H1 (cell line): ENCODE results near the gene BSDC1. TPM values are rescaled to one million over a fixed set of nuclear protein-coding genes. Genes with fewer than 3 reads are reported as not detected.

Experiments used
- CTCF ChIA-PET: fragments of 300-600 bp; sonication (Branson Sonifier 250); formaldehyde crosslinking; loops from one replicate; lab custom pipeline; 2021; ENCODE audit not compliant: partially characterized antibody; lab: Charles Lee
- POLR2A ChIA-PET: fragments of 300-600 bp; sonication (Branson Sonifier 250); formaldehyde crosslinking; loops from one replicate; lab custom pipeline; 2021; ENCODE audit warnings: inconsistent platforms; ENCODE audit not compliant: partially characterized antibody; lab: Charles Lee
- DNase-seq, 2 experiments: peaks; one replicate each; pipeline versions ENCODE4 v3.0.0 to v3.0.0-alpha.2; 2010 to 2022; ENCODE audit warnings: low spot score in 2 of 2, low read depth in 1 of 2, mixed read lengths in 1 of 2
- FAIRE-seq: peaks from 2 replicates; lab custom pipeline; 2011; peaks lifted over from hg19 to GRCh38; lab: Jason Lieb, UNC
- H2AFZ ChIP-seq: 2 replicates; pipeline ENCODE4 v1.8.1; 2012; ENCODE audit warnings: low read length, inconsistent platforms
- H2AK5ac ChIP-seq: 2 replicates; pipeline ENCODE4 v1.6.1; 2013; ENCODE audit warnings: low read depth, low read length
- H2BK120ac ChIP-seq: replicated peaks from 2 replicates; pipeline ENCODE3; 2013; ENCODE audit warnings: low read depth, low read length, inconsistent platforms
- H2BK12ac ChIP-seq: 2 replicates; pipeline ENCODE4 v1.6.1; 2013; ENCODE audit warnings: low read depth, low read length
- H2BK15ac ChIP-seq: 2 replicates; pipeline ENCODE4 v1.6.1; 2013; ENCODE audit warnings: low read length
- H2BK20ac ChIP-seq: 2 replicates; pipeline ENCODE4 v1.6.1; 2013; ENCODE audit warnings: low read length
- H2BK5ac ChIP-seq: 2 replicates; pipeline ENCODE4 v1.6.1; 2013; ENCODE audit warnings: low read depth, low read length
- H3K14ac ChIP-seq: 2 replicates; pipeline ENCODE4 v1.6.1; 2013; ENCODE audit warnings: inconsistent platforms; ENCODE audit not compliant: insufficient read length
- H3K18ac ChIP-seq: 2 replicates; pipeline ENCODE4 v1.6.1; 2013; ENCODE audit warnings: low read length; ENCODE audit errors: extremely low read depth
- H3K23ac ChIP-seq: 2 replicates; pipeline ENCODE4 v1.6.1; 2013; ENCODE audit warnings: inconsistent platforms; ENCODE audit not compliant: insufficient read length
- H3K23me2 ChIP-seq: 2 replicates; pipeline ENCODE4 v1.6.1; 2013; ENCODE audit warnings: low read depth, low read length
- H3K27ac ChIP-seq: 2 replicates; pipeline ENCODE4 v1.6.1; 2011; ENCODE audit warnings: low read depth, low read length, inconsistent platforms
- H3K27me3 ChIP-seq, 4 experiments: replicated peaks in 1 of 4; 1 replicate in 1 of 4; 2 replicates in 3 of 4; pipeline versions ENCODE4 v1.6.1 to v1.8.1; 2011 to 2013; ENCODE audit warnings: low read length in 3 of 4, mild to moderate bottlenecking in 3 of 4, inconsistent platforms in 2 of 4, mixed read lengths in 2 of 4, moderate library complexity in 1 of 4; ENCODE audit not compliant: control insufficient read depth in 3 of 4, insufficient read depth in 3 of 4; ENCODE audit errors: extremely low read depth in 1 of 4
- H3K36me3 ChIP-seq, 4 experiments: 2 replicates each; pipeline versions ENCODE4 v1.6.1 to v1.8.1; 2011 to 2013; ENCODE audit warnings: mild to moderate bottlenecking in 4 of 4, low read length in 3 of 4, moderate library complexity in 2 of 4, control low read depth in 1 of 4, inconsistent platforms in 1 of 4; ENCODE audit not compliant: insufficient read depth in 4 of 4, control insufficient read depth in 2 of 4
- H3K4ac ChIP-seq: replicated peaks from 2 replicates; pipeline ENCODE3; 2013; ENCODE audit warnings: low read length, low read depth, mixed read lengths, inconsistent platforms; ENCODE audit not compliant: insufficient read length
- H3K4me1 ChIP-seq, 4 experiments: replicated peaks in 1 of 4; 1 replicate in 1 of 4; 2 replicates in 3 of 4; pipeline versions ENCODE4 v1.6.1 to v1.8.1; 2011 to 2013; ENCODE audit warnings: low read length in 3 of 4, inconsistent platforms in 2 of 4, mixed read lengths in 1 of 4; ENCODE audit not compliant: insufficient read depth in 4 of 4, control insufficient read depth in 3 of 4
- H3K4me2 ChIP-seq, 2 experiments: 2 replicates each; pipeline versions ENCODE4 v1.6.1 to v1.8.1; 2011 to 2013; ENCODE audit warnings: low read depth in 2 of 2, low read length in 2 of 2, control low read depth in 1 of 2, inconsistent platforms in 1 of 2, mild to moderate bottlenecking in 1 of 2; ENCODE audit not compliant: insufficient read depth in 1 of 2
- H3K4me3 ChIP-seq, 4 experiments: fragments of 200-600, 300-600 bp in 1 of 4; sonication (generic), shearing (Covaris generic), sonication (Bioruptor Twin) in 1 of 4; 2 replicates each; pipeline versions ENCODE4 v1.5.1 to v1.8.1; 2011 to 2016; ENCODE audit warnings: low read length in 4 of 4, low read depth in 3 of 4, control low read depth in 2 of 4, inconsistent platforms in 2 of 4, mild to moderate bottlenecking in 2 of 4, mixed read lengths in 1 of 4, moderate library complexity in 1 of 4; ENCODE audit not compliant: insufficient read depth in 2 of 4; ENCODE audit errors: extremely low read depth in 1 of 4
- H3K56ac ChIP-seq: replicated peaks from 2 replicates; pipeline ENCODE3; 2013; ENCODE audit warnings: low read depth, mild to moderate bottlenecking, mixed read lengths, low read length, inconsistent platforms; ENCODE audit not compliant: insufficient read length
- H3K79me1 ChIP-seq: 2 replicates; pipeline ENCODE4 v1.6.1; 2013; ENCODE audit warnings: low read depth, low read length, control low read depth
- H3K79me2 ChIP-seq, 2 experiments: 2 replicates each; pipeline versions ENCODE4 v1.6.1 to v1.8.1; 2012 to 2013; ENCODE audit warnings: low read length in 2 of 2, mild to moderate bottlenecking in 2 of 2, inconsistent platforms in 1 of 2; ENCODE audit not compliant: insufficient read depth in 2 of 2, control insufficient read depth in 1 of 2
- H3K9ac ChIP-seq, 4 experiments: replicated peaks in 1 of 4; 1 replicate in 1 of 4; 2 replicates in 3 of 4; pipeline versions ENCODE4 v1.6.1 to v1.8.1; 2011 to 2013; ENCODE audit warnings: low read depth in 3 of 4, low read length in 3 of 4, control low read depth in 2 of 4, mild to moderate bottlenecking in 2 of 4, moderate library complexity in 2 of 4, inconsistent platforms in 1 of 4; ENCODE audit errors: extremely low read depth in 1 of 4
- H3K9me3 ChIP-seq, 2 experiments: 2 replicates each; pipeline versions ENCODE4 v1.6.1 to v1.8.1; 2012 to 2013; ENCODE audit warnings: mild to moderate bottlenecking in 2 of 2, moderate library complexity in 2 of 2, control low read depth in 1 of 2, inconsistent platforms in 1 of 2, low read depth in 1 of 2, low read length in 1 of 2, mixed read lengths in 1 of 2; ENCODE audit not compliant: insufficient read depth in 2 of 2
- H4K20me1 ChIP-seq, 2 experiments: replicated peaks in 1 of 2; 2 replicates each; pipeline versions ENCODE3 to v1.8.1; 2011 to 2013; ENCODE audit warnings: inconsistent platforms in 2 of 2, low read length in 2 of 2, mild to moderate bottlenecking in 1 of 2; ENCODE audit not compliant: insufficient read depth in 2 of 2, control insufficient read depth in 1 of 2
- H4K5ac ChIP-seq: 2 replicates; pipeline ENCODE4 v1.6.1; 2013; ENCODE audit warnings: low read length, low read depth, mixed read lengths, inconsistent platforms; ENCODE audit not compliant: insufficient read length
- H4K8ac ChIP-seq: 2 replicates; pipeline ENCODE4 v1.8.0; 2013; ENCODE audit warnings: mild to moderate bottlenecking, moderate library complexity, low read length, inconsistent platforms; ENCODE audit not compliant: insufficient read depth; ENCODE audit errors: extremely low read depth
- H4K91ac ChIP-seq: replicated peaks from 2 replicates; pipeline ENCODE3; 2013; ENCODE audit warnings: low read length, mixed read lengths, inconsistent platforms; ENCODE audit not compliant: insufficient read length
- BACH1 ChIP-seq: IDR thresholded peaks from 2 replicates; pipeline ENCODE4 v1.6.1; 2012; ENCODE audit warnings: low read length, improper control_type of control experiment
- BCL11A ChIP-seq, 2 experiments: IDR thresholded peaks; one replicate each; pipeline ENCODE4 v1.6.1; 2011; ENCODE audit warnings: low read depth in 2 of 2, low read length in 2 of 2, mild to moderate bottlenecking in 2 of 2
- CTBP2 ChIP-seq: IDR thresholded peaks from 2 replicates; pipeline ENCODE4 v1.7.0; 2011; ENCODE audit warnings: borderline replicate concordance, mild to moderate bottlenecking, moderate library complexity, mixed read lengths, low read length; ENCODE audit not compliant: insufficient read depth, insufficient read length
- EGR1 ChIP-seq: IDR thresholded peaks from 2 replicates; pipeline ENCODE4 v1.6.1; 2011; ENCODE audit warnings: low read depth, low read length, borderline replicate concordance
- MAFK ChIP-seq: IDR thresholded peaks from 2 replicates; pipeline ENCODE4 v1.6.1; 2012; ENCODE audit warnings: low read depth, mild to moderate bottlenecking, improper control_type of control experiment, low read length
- POLR2A ChIP-seq, 2 experiments: IDR thresholded peaks; 1 replicate in 1 of 2; 2 replicates in 1 of 2; pipeline ENCODE4 v1.6.1; 2011; ENCODE audit warnings: low read depth in 2 of 2, low read length in 2 of 2, mild to moderate bottlenecking in 2 of 2; ENCODE audit errors: control extremely low read depth in 1 of 2
- RFX5 ChIP-seq: IDR thresholded peaks from 2 replicates; pipeline ENCODE4 v1.6.1; 2011; ENCODE audit warnings: low read depth, low read length, improper control_type of control experiment, borderline replicate concordance
- RNF2 ChIP-seq: fragments of 200-900, 300-1000 bp; sonication (generic); IDR thresholded peaks from 2 replicates; pipeline ENCODE4 v1.7.1; 2016; ENCODE audit warnings: borderline replicate concordance, low read depth, mild to moderate bottlenecking, antibody characterized with exemption, low read length; ENCODE audit not compliant: poor library complexity, severe bottlenecking; ENCODE audit errors: missing control alignments
- SP1 ChIP-seq: IDR thresholded peaks from 2 replicates; pipeline ENCODE4 v1.6.1; 2011; ENCODE audit warnings: low read depth, low read length
- YY1 ChIP-seq: IDR thresholded peaks from 2 replicates; pipeline ENCODE4 v1.6.1; 2011; ENCODE audit warnings: low read depth, mild to moderate bottlenecking, low read length
- ZNF274 ChIP-seq: IDR thresholded peaks from 2 replicates; pipeline ENCODE4 v1.7.0; 2012; ENCODE audit warnings: low read length, borderline replicate concordance; ENCODE audit errors: extremely low read depth
- WGBS, 2 experiments: shearing (Covaris generic) in 1 of 2; methylation state at CpG; one replicate each; pipeline versions ENCODE4 v1.1.6 to v1.1.7; 2013 to 2015; ENCODE audit warnings: low lambda C conversion rate in 2 of 2, mixed read lengths in 2 of 2, inconsistent platforms in 1 of 2, low coverage in 1 of 2, missing lambda C conversion rate in 1 of 2; ENCODE audit not compliant: insufficient replicate concordance in 2 of 2, insufficient coverage in 1 of 2, insufficient read length in 1 of 2; ENCODE audit errors: extremely low coverage in 1 of 2, missing lambda C conversion rate in 1 of 2; 5-methylcytosine and 5-hydroxymethylcytosine counted together
- polyA plus RNA-seq, 7 experiments: library from polyadenylated mRNA; depleted of rRNA in 3 of 7; stranded (reverse) in 5 of 7; unstranded in 2 of 7; fragments of >200 nt in 5 of 7; fragments of 200-250 nt in 2 of 7; gene quantifications; 1 replicate in 5 of 7; 2 replicates in 1 of 7; 4 replicates in 1 of 7; pipeline versions ENCODE4 v1.2.1 to v1.2.3, GENCODE V29; 2011 to 2013; ENCODE audit warnings: missing spikeins in 2 of 7, mixed read lengths in 2 of 7
- total RNA-seq: library from RNA; stranded (reverse); fragmentation: NEBNext Ultra II Directional; extraction: Animal tissue kit (Norgen Biotek cat#: 25700); gene quantifications from 2 replicates; pipeline ENCODE4 v1.2.1, GENCODE V29; 2021

BSDC1 gene
- total and polyA plus RNA-seq, 2 of the 8 experiments (the other 6 are each of a cell fraction or from before 2014, with no cell fraction given): 24.8 to 40.7 TPM

DNA sequence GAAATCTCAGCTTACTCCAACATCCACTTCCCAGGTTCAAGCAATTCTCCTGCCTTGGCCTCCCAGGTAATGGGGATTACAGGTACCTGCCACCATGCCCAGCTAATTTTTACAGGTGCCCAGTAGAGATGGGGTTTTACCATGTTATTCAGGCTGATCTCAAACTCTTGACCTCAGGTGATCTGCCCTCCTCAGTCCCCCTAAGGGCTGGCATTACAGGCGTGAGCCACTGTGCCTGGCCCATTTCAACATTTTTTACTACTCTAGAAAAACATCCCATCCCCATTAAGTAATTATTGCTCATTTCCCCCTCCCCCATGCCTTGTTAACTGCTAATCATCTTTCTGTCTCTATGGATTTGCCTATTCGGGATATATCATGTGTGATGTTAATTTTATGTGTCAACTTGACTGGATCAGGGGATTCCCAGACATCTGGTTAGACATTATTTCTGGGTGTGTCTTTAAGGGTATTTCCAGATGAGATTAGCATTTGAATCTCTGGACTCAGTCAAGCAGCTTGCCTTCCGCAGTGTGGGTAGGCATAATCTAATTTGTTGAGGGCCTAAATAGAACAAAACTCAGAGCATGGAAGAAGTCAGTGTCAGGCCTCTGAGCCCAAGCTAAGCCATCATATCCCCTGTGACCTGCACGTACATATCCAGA is 37.6 kb upstream of the BSDC1 start:
- no peak overlapping the region for H2AFZ ChIP-seq
- no peaks in the 10 kb centered on the region for H3K79me2 ChIP-seq
- FAIRE-seq (no peak), DNase-seq (no peak)
- H3K23me2 ChIP-seq: no peaks in the 10 kb centered on the region
- no peak overlapping the region for H4K91ac ChIP-seq
- H3K9me3 ChIP-seq: no peaks in the 10 kb centered on the region
- no peak overlapping the region for H2BK5ac ChIP-seq
- no peak overlapping the region for H3K56ac ChIP-seq
- no peak overlapping the region for H3K27ac ChIP-seq
- no peak overlapping the region for H3K4ac ChIP-seq
- no peak overlapping the region for H2BK15ac ChIP-seq
- no peak overlapping the region for H3K9ac ChIP-seq
- H3K23ac ChIP-seq: no peak overlapping the region
- ChIA-PET CTCF (interaction anchor here (0.6 to 1.4 kb wide), 2 partner anchors 16 to 34 kb away, joined by 3 read pairs; no protein-coding TSS in a partner anchor), POLR2A (no interaction called here)
- H3K18ac ChIP-seq: no peak overlapping the region
- H2BK120ac ChIP-seq: peak overlapping the region; percentile 83
- H3K27me3 ChIP-seq: no peaks in the 10 kb centered on the region
- no peaks in the 10 kb centered on the region for H4K20me1 ChIP-seq
- H2BK12ac ChIP-seq: no peak overlapping the region
- H3K14ac ChIP-seq: no peak overlapping the region
- WGBS, 2 experiments: 87% methylated on average over 4 of the region's 4 CpGs; no CpG with 5 or more reads in 1 of the 2 experiments
- H3K4me2 ChIP-seq: no peak overlapping the region
- H4K8ac ChIP-seq: no peak overlapping the region
- H3K79me1 ChIP-seq: no peaks in the 10 kb centered on the region
- H2AK5ac ChIP-seq: no peak overlapping the region; the same call in 1 of the 2 replicates
- no peak overlapping the region for H3K4me3 ChIP-seq
- no peaks in the 10 kb centered on the region for H3K36me3 ChIP-seq
- H4K5ac ChIP-seq: no peak overlapping the region
- 0 out of 2 replicates have a peak overlapping the region, but pooled peaks have one; percentile 61 for H2BK20ac ChIP-seq
- peaks cover 0 to 13% (median 8%) of the 10 kb centered on the region in 4 experiments; a peak in 5 of 7 replicates for H3K4me1 ChIP-seq
- no peak for TF ChIP-seq EGR1
- no peak for TF ChIP-seq SP1
- no peak for TF ChIP-seq BACH1
- no peak for TF ChIP-seq BCL11A (IDR thresholded peaks at IDR 0.05; ENCODE audit: low read depth in 2 of 2, low read length in 2 of 2)
- TF ChIP-seq CTBP2: no peak
- no peak for TF ChIP-seq POLR2A (IDR thresholded peaks at IDR 0.05; ENCODE audit: control extremely low read depth in 1 of 2, low read depth in 2 of 2, low read length in 2 of 2)
- TF ChIP-seq RNF2: no peak
- TF ChIP-seq RFX5: no peak
- no peak for TF ChIP-seq ZNF274
- TF ChIP-seq MAFK: no peak
- TF ChIP-seq YY1: no peak
